Measurements from ENCODE around the gene U2AF2. TPM values are rescaled to one million over a fixed set of nuclear protein-coding genes. Genes with fewer than 3 reads are reported as not detected.

The U2AF2 gene
- polyA plus RNA-seq, 3 donors: 5.3 to 166 (median 5.4) TPM

- H3K27me3 ChIP-seq (ENCODE audit: control insufficient read depth in 2 of 2, insufficient read depth in 2 of 2, low read length in 2 of 2): peaks cover 0 to 4% of the 10 kb centered on the region in 2 donors
- no peak overlapping the region for H3K27ac Mint-ChIP-seq
- no peak overlapping the region for H3K4me3 Mint-ChIP-seq
- no peaks in the 10 kb centered on the region for H3K36me3 ChIP-seq (replicated peaks in 1 of 2; ENCODE audit: control insufficient read depth in 1 of 2, insufficient read depth in 2 of 2, low read length in 2 of 2)
- H3K9me3 Mint-ChIP-seq: peaks cover 2 to 35% (median 19%) of the 10 kb centered on the region in 7 donors
- no peak overlapping the region for H3K4me3 ChIP-seq (replicated peaks in 1 of 3; ENCODE audit: low read depth in 2 of 3, low read length in 3 of 3)
- no peak overlapping the region for H2AFZ ChIP-seq (ENCODE audit: insufficient read depth, low read depth, low read length, poor library complexity, severe bottlenecking)
- H3K4me1 ChIP-seq (ENCODE audit: control insufficient read depth in 1 of 2, insufficient read depth in 2 of 2, low read length in 2 of 2): no peaks in the 10 kb centered on the region
- no peaks in the 10 kb centered on the region for H3K36me3 Mint-ChIP-seq
- no CpG with 5 or more reads among the region's 3 CpGs for WGBS (ENCODE audit: insufficient coverage)
- H3K27me3 Mint-ChIP-seq (ENCODE audit: low read depth in 3 of 3): peaks cover 6 to 19% (median 6%) of the 10 kb centered on the region in 3 donors
- TF ChIP-seq, protein P1, sequence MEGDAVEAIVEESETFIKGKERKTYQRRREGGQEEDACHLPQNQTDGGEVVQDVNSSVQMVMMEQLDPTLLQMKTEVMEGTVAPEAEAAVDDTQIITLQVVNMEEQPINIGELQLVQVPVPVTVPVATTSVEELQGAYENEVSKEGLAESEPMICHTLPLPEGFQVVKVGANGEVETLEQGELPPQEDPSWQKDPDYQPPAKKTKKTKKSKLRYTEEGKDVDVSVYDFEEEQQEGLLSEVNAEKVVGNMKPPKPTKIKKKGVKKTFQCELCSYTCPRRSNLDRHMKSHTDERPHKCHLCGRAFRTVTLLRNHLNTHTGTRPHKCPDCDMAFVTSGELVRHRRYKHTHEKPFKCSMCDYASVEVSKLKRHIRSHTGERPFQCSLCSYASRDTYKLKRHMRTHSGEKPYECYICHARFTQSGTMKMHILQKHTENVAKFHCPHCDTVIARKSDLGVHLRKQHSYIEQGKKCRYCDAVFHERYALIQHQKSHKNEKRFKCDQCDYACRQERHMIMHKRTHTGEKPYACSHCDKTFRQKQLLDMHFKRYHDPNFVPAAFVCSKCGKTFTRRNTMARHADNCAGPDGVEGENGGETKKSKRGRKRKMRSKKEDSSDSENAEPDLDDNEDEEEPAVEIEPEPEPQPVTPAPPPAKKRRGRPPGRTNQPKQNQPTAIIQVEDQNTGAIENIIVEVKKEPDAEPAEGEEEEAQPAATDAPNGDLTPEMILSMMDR (IDR thresholded peaks at IDR 0.05): no peak
- no peak overlapping the region for H3K27ac ChIP-seq (ENCODE audit: low read depth in 1 of 2, low read length in 2 of 2)
- no peak for DNase-seq
- no peak overlapping the region for H3K9ac ChIP-seq (ENCODE audit: insufficient read depth, low read length, poor library complexity, severe bottlenecking)
- no peak overlapping the region for H3K4me2 ChIP-seq (replicated peaks; ENCODE audit: extremely low read depth, low read length, poor library complexity, severe bottlenecking)
- no peaks in the 10 kb centered on the region for H3K79me2 ChIP-seq (ENCODE audit: insufficient read depth, low read length)
- intact Hi-C loops (cut with micrococcal nuclease): no loop called here
- H3K4me1 Mint-ChIP-seq: no peaks in the 10 kb centered on the region
- peaks cover 3 to 4% of the 10 kb centered on the region in 2 donors for H3K9me3 ChIP-seq (replicated peaks in 1 of 2; ENCODE audit: control insufficient read depth in 1 of 2, insufficient read depth in 1 of 2, low read length in 2 of 2)
- no peaks in the 10 kb centered on the region for H4K20me1 ChIP-seq (ENCODE audit: insufficient read depth, low read length)
Measured at GRCh38 chr19:55712804-55713631, 58.2 kb downstream of the U2AF2 start.

DNA sequence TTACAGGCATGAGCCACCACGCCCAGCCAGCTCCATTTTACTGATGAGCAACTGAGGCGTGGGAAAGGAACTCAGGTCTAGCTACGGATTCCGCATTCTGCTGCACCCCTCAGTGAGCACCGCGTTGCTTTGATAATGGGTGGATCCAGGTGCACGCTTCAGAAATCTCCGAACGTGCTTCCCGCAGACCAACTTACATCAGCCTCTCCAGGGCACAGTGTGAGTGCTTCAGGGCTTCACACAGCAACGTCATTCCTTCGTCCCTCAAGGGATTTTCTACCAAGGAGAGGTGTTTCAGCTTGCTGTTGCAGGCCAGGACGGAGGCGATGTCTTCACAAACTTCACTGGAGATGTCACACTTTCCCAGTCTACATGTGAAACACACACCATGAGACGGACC, 61.7 kb downstream of the U2AF2 start:
- Mint-ChIP-seq H3K9me3 (peaks cover 19 to 51% (median 39%) of the 10 kb centered on the region in 7 donors), H3K27ac (peak overlapping the region in 1 of 7 donors; percentile 60), H3K36me3 (no peaks in the 10 kb centered on the region), H3K4me3 (no peak overlapping the region), H3K4me1 (no peaks in the 10 kb centered on the region), H3K27me3 (ENCODE audit: low read depth in 3 of 3) (peaks cover 7 to 10% (median 7%) of the 10 kb centered on the region in 3 donors)
- Histone ChIP-seq H3K9ac (ENCODE audit: insufficient read depth, low read length, poor library complexity, severe bottlenecking) (no peak overlapping the region), H3K36me3 (replicated peaks in 1 of 2; ENCODE audit: control insufficient read depth in 1 of 2, insufficient read depth in 2 of 2, low read length in 2 of 2) (no peaks in the 10 kb centered on the region), H4K20me1 (ENCODE audit: insufficient read depth, low read length) (no peaks in the 10 kb centered on the region), H3K4me2 (replicated peaks; ENCODE audit: extremely low read depth, low read length, poor library complexity, severe bottlenecking) (no peak overlapping the region), H3K27me3 (ENCODE audit: control insufficient read depth in 2 of 2, insufficient read depth in 2 of 2, low read length in 2 of 2) (no peaks in the 10 kb centered on the region), H3K79me2 (ENCODE audit: insufficient read depth, low read length) (no peaks in the 10 kb centered on the region), H2AFZ (ENCODE audit: insufficient read depth, low read depth, low read length, poor library complexity, severe bottlenecking) (no peak overlapping the region), H3K4me3 (replicated peaks in 1 of 3; ENCODE audit: low read depth in 2 of 3, low read length in 3 of 3) (no peak overlapping the region), H3K4me1 (ENCODE audit: control insufficient read depth in 1 of 2, insufficient read depth in 2 of 2, low read length in 2 of 2) (no peaks in the 10 kb centered on the region), H3K9me3 (replicated peaks in 1 of 2; ENCODE audit: control insufficient read depth in 1 of 2, insufficient read depth in 1 of 2, low read length in 2 of 2) (peaks cover 23 to 24% of the 10 kb centered on the region in 2 donors), H3K27ac (ENCODE audit: low read depth in 1 of 2, low read length in 2 of 2) (no peak overlapping the region)
- intact Hi-C loops (cut with micrococcal nuclease): no loop called here
- TF ChIP-seq, protein P1 (IDR thresholded peaks at IDR 0.05): no peak
- DNase-seq: no peak
- whole genome bisulfite sequencing (ENCODE audit: insufficient coverage): 91% methylated on average over 15 of the region's 15 CpGs

All from CD14-positive monocyte (primary cell).